HUES48 (cell line): Measurements from ENCODE around the gene PEAK1.

Experiments
- H3K27ac ChIP-seq: one replicate; pipeline ENCODE4 v1.7.0; 2013; ENCODE audit warnings: low read depth, low read length, inconsistent platforms
- H3K27me3 ChIP-seq: 2 replicates; pipeline ENCODE4 v1.6.1; 2013; ENCODE audit warnings: mild to moderate bottlenecking, low read length; ENCODE audit not compliant: control insufficient read depth, insufficient read depth
- H3K36me3 ChIP-seq: 2 replicates; pipeline ENCODE4 v1.6.1; 2013; ENCODE audit warnings: low read length; ENCODE audit not compliant: control insufficient read depth, insufficient read depth
- H3K4me1 ChIP-seq: 2 replicates; pipeline ENCODE4 v1.6.1; 2013; ENCODE audit warnings: mild to moderate bottlenecking, low read length; ENCODE audit not compliant: control insufficient read depth, insufficient read depth
- H3K4me3 ChIP-seq: 2 replicates; pipeline ENCODE4 v1.5.1; 2013; ENCODE audit warnings: mild to moderate bottlenecking, low read depth, low read length
- H3K9ac ChIP-seq: 2 replicates; pipeline ENCODE4 v1.6.1; 2013; ENCODE audit warnings: mild to moderate bottlenecking, low read depth, low read length, moderate library complexity
- H3K9me3 ChIP-seq: 2 replicates; pipeline ENCODE4 v1.6.1; 2013; ENCODE audit warnings: low read length; ENCODE audit not compliant: control insufficient read depth, insufficient read depth

The PEAK1 gene

GRCh38 chr15:77455696-77456321, 35.9 kb upstream of the PEAK1 start:
- H3K9ac ChIP-seq: no peak overlapping the region
- peaks cover 13% of the 10 kb centered on the region for H3K4me1 ChIP-seq
- H3K36me3 ChIP-seq: peaks cover 24% of the 10 kb centered on the region
- H3K9me3 ChIP-seq: no peaks in the 10 kb centered on the region
- H3K27me3 ChIP-seq: no peaks in the 10 kb centered on the region
- no peak overlapping the region for H3K4me3 ChIP-seq
- no peak overlapping the region for H3K27ac ChIP-seq

GRCh38 chr15:77454951-77455350, 35.0 kb upstream of the PEAK1 start:
- H3K27ac ChIP-seq: no peak overlapping the region
- H3K4me1 ChIP-seq: peaks cover 13% of the 10 kb centered on the region
- H3K9ac ChIP-seq: no peak overlapping the region
- no peaks in the 10 kb centered on the region for H3K27me3 ChIP-seq
- no peaks in the 10 kb centered on the region for H3K9me3 ChIP-seq
- peaks cover 18% of the 10 kb centered on the region for H3K36me3 ChIP-seq
- H3K4me3 ChIP-seq: no peak overlapping the region

GRCh38 chr15:77454265-77454664, 34.4 kb upstream of the PEAK1 start:
- H3K4me3 ChIP-seq: no peak overlapping the region
- peaks cover 13% of the 10 kb centered on the region for H3K4me1 ChIP-seq
- no peak overlapping the region for H3K9ac ChIP-seq
- no peaks in the 10 kb centered on the region for H3K9me3 ChIP-seq
- peaks cover 13% of the 10 kb centered on the region for H3K36me3 ChIP-seq
- H3K27ac ChIP-seq: no peak overlapping the region
- H3K27me3 ChIP-seq: no peaks in the 10 kb centered on the region

GRCh38 chr15:77446840-77447390, 27.0 kb upstream of the PEAK1 start:
- Histone ChIP-seq H3K4me1 (peaks cover 17% of the 10 kb centered on the region), H3K9ac (no peak overlapping the region)

GRCh38 chr15:77440378-77440999, 20.6 kb upstream of the PEAK1 start:
- no peaks in the 10 kb centered on the region for H3K9me3 ChIP-seq
- peaks cover 14% of the 10 kb centered on the region for H3K4me1 ChIP-seq
- no peak overlapping the region for H3K27ac ChIP-seq
- H3K27me3 ChIP-seq: no peaks in the 10 kb centered on the region
- H3K4me3 ChIP-seq: no peak overlapping the region
- no peak overlapping the region for H3K9ac ChIP-seq
- no peaks in the 10 kb centered on the region for H3K36me3 ChIP-seq

More at GRCh38 chr15:77446840-77447390, 27.0 kb upstream of the PEAK1 start:
- no peak overlapping the region for H3K27ac ChIP-seq
- no peaks in the 10 kb centered on the region for H3K9me3 ChIP-seq
- no peak overlapping the region for H3K4me3 ChIP-seq
- H3K36me3 ChIP-seq: no peaks in the 10 kb centered on the region
- H3K27me3 ChIP-seq: no peaks in the 10 kb centered on the region

GRCh38 chr15:77437264-77437663, 17.4 kb upstream of the PEAK1 start:
- Histone ChIP-seq H3K27me3 (no peaks in the 10 kb centered on the region), H3K36me3 (no peaks in the 10 kb centered on the region), H3K27ac (no peak overlapping the region), H3K9ac (no peak overlapping the region), H3K4me3 (no peak overlapping the region), H3K4me1 (no peaks in the 10 kb centered on the region), H3K9me3 (no peaks in the 10 kb centered on the region)

- Histone ChIP-seq H3K4me1 (no peaks in the 10 kb centered on the region), H3K9me3 (no peaks in the 10 kb centered on the region), H3K9ac (no peak overlapping the region), H3K4me3 (no peak overlapping the region), H3K27ac (no peak overlapping the region), H3K36me3 (no peaks in the 10 kb centered on the region), H3K27me3 (no peaks in the 10 kb centered on the region)
Measured at GRCh38 chr15:77436822-77437221, 16.9 kb upstream of the PEAK1 start.

- Histone ChIP-seq H3K4me1 (no peaks in the 10 kb centered on the region), H3K4me3 (no peak overlapping the region)
Measured at GRCh38 chr15:77430652-77431051, 10.7 kb upstream of the PEAK1 start.

GRCh38 chr15:77430213-77430612, 10.3 kb upstream of the PEAK1 start:
- H3K27ac ChIP-seq: no peak overlapping the region
- no peak overlapping the region for H3K9ac ChIP-seq
- H3K9me3 ChIP-seq: no peaks in the 10 kb centered on the region
- H3K36me3 ChIP-seq: no peaks in the 10 kb centered on the region
- no peak overlapping the region for H3K4me3 ChIP-seq
- H3K4me1 ChIP-seq: no peaks in the 10 kb centered on the region
- H3K27me3 ChIP-seq: no peaks in the 10 kb centered on the region

More at GRCh38 chr15:77430652-77431051, 10.7 kb upstream of the PEAK1 start:
- Histone ChIP-seq H3K9ac (no peak overlapping the region), H3K9me3 (no peaks in the 10 kb centered on the region), H3K36me3 (no peaks in the 10 kb centered on the region), H3K27me3 (no peaks in the 10 kb centered on the region), H3K27ac (no peak overlapping the region)

GRCh38 chr15:77426871-77427270, 7.0 kb upstream of the PEAK1 start:
- Histone ChIP-seq H3K9ac (no peak overlapping the region), H3K27me3 (no peaks in the 10 kb centered on the region), H3K4me3 (no peak overlapping the region), H3K9me3 (no peaks in the 10 kb centered on the region), H3K36me3 (no peaks in the 10 kb centered on the region), H3K27ac (no peak overlapping the region), H3K4me1 (peaks cover 6% of the 10 kb centered on the region; the same call in 1 of the 2 replicates)

- no peak overlapping the region for H3K4me3 ChIP-seq
Measured at GRCh38 chr15:77426377-77426776, 6.5 kb upstream of the PEAK1 start.

More at GRCh38 chr15:77426377-77426776, 6.5 kb upstream of the PEAK1 start:
- Histone ChIP-seq H3K36me3 (no peaks in the 10 kb centered on the region), H3K9ac (no peak overlapping the region), H3K4me1 (peaks cover 11% of the 10 kb centered on the region; the same call in 1 of the 2 replicates), H3K27me3 (no peaks in the 10 kb centered on the region), H3K27ac (no peak overlapping the region), H3K9me3 (no peaks in the 10 kb centered on the region)
